ENCODE measurements around the gene OSGEP. TPM values are rescaled to one million over a fixed set of nuclear protein-coding genes. Genes with fewer than 3 reads are reported as not detected.

Gene OSGEP
- total and polyA plus RNA-seq, 2 experiments from 2014 or later, result 29.0 to 59.5 TPM

- Mint-ChIP-seq H3K36me3 (ENCODE audit: low read depth) (peaks cover 65% of the 10 kb centered on the region), H3K9me3 (no peaks in the 10 kb centered on the region), H3K27ac (0 out of 2 replicates have a peak overlapping the region, but pooled peaks have one; percentile 11), H3K4me3 (no peak overlapping the region), H3K27me3 (ENCODE audit: insufficient read depth, low read depth, poor library complexity) (peaks cover 14% of the 10 kb centered on the region), H3K4me1 (peaks cover 20% of the 10 kb centered on the region; the same call in 2 of the 3 replicates)
- Histone ChIP-seq H3K79me2 (replicated peaks; ENCODE audit: insufficient read depth) (peaks cover 40% of the 10 kb centered on the region), H3F3A (replicated peaks; ENCODE audit: low read depth) (peaks cover 18% of the 10 kb centered on the region; the same call in 1 of the 2 replicates), H3K27me3 (ENCODE audit: insufficient read depth) (no peaks in the 10 kb centered on the region), H4K20me1 (replicated peaks; ENCODE audit: insufficient read depth) (peaks cover 3% of the 10 kb centered on the region), H2AFZ (no peak overlapping the region), H3K4me2 (no peak overlapping the region), H3K4me1 (ENCODE audit: insufficient read depth) (peaks cover 19% of the 10 kb centered on the region), H3K4me3 (no peak overlapping the region), H3K36me3 (ENCODE audit: insufficient read depth) (peaks cover 45% of the 10 kb centered on the region), H3K9me2 (ENCODE audit: insufficient read depth) (no peaks in the 10 kb centered on the region), H3K27ac (ENCODE audit: low read depth) (peak overlapping the region; percentile 28; the same call in 1 of the 2 replicates)
- ATAC-seq, result no peak
- DNase-seq (ENCODE audit: low spot score), result no peak
- TF ChIP-seq ZNF114 (CRISPR knock-in tag; IDR thresholded peaks at IDR 0.05) (no peak), ZNF331 (CRISPR knock-in tag; IDR thresholded peaks at IDR 0.05; ENCODE audit: low read depth) (no peak), STAT1 (IDR thresholded peaks at IDR 0.05; ENCODE audit: unreplicated experiment) (no peak), EZH2phosphoT487 (IDR thresholded peaks at IDR 0.05; ENCODE audit: unreplicated experiment) (no peak), NANOG (IDR thresholded peaks at IDR 0.05; ENCODE audit: borderline replicate concordance) (no peak), ETS1 (IDR thresholded peaks at IDR 0.05) (no peak), POLR2AphosphoS5 (IDR thresholded peaks at IDR 0.05; ENCODE audit: low read depth) (no peak), JUNB (IDR thresholded peaks at IDR 0.05; ENCODE audit: unreplicated experiment) (no peak), EZH2 (IDR thresholded peaks at IDR 0.05; ENCODE audit: low read depth, unreplicated experiment) (no peak)
- TF ChIP-seq, protein P1, sequence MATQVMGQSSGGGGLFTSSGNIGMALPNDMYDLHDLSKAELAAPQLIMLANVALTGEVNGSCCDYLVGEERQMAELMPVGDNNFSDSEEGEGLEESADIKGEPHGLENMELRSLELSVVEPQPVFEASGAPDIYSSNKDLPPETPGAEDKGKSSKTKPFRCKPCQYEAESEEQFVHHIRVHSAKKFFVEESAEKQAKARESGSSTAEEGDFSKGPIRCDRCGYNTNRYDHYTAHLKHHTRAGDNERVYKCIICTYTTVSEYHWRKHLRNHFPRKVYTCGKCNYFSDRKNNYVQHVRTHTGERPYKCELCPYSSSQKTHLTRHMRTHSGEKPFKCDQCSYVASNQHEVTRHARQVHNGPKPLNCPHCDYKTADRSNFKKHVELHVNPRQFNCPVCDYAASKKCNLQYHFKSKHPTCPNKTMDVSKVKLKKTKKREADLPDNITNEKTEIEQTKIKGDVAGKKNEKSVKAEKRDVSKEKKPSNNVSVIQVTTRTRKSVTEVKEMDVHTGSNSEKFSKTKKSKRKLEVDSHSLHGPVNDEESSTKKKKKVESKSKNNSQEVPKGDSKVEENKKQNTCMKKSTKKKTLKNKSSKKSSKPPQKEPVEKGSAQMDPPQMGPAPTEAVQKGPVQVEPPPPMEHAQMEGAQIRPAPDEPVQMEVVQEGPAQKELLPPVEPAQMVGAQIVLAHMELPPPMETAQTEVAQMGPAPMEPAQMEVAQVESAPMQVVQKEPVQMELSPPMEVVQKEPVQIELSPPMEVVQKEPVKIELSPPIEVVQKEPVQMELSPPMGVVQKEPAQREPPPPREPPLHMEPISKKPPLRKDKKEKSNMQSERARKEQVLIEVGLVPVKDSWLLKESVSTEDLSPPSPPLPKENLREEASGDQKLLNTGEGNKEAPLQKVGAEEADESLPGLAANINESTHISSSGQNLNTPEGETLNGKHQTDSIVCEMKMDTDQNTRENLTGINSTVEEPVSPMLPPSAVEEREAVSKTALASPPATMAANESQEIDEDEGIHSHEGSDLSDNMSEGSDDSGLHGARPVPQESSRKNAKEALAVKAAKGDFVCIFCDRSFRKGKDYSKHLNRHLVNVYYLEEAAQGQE (IDR thresholded peaks at IDR 0.05; ENCODE audit: unreplicated experiment), result no peak
- TF ChIP-seq, protein P2, sequence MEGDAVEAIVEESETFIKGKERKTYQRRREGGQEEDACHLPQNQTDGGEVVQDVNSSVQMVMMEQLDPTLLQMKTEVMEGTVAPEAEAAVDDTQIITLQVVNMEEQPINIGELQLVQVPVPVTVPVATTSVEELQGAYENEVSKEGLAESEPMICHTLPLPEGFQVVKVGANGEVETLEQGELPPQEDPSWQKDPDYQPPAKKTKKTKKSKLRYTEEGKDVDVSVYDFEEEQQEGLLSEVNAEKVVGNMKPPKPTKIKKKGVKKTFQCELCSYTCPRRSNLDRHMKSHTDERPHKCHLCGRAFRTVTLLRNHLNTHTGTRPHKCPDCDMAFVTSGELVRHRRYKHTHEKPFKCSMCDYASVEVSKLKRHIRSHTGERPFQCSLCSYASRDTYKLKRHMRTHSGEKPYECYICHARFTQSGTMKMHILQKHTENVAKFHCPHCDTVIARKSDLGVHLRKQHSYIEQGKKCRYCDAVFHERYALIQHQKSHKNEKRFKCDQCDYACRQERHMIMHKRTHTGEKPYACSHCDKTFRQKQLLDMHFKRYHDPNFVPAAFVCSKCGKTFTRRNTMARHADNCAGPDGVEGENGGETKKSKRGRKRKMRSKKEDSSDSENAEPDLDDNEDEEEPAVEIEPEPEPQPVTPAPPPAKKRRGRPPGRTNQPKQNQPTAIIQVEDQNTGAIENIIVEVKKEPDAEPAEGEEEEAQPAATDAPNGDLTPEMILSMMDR (conservative IDR thresholded peaks at IDR 0.05; ENCODE audit: low read depth in 2 of 2), result no peak
- TF ChIP-seq, protein P3, sequence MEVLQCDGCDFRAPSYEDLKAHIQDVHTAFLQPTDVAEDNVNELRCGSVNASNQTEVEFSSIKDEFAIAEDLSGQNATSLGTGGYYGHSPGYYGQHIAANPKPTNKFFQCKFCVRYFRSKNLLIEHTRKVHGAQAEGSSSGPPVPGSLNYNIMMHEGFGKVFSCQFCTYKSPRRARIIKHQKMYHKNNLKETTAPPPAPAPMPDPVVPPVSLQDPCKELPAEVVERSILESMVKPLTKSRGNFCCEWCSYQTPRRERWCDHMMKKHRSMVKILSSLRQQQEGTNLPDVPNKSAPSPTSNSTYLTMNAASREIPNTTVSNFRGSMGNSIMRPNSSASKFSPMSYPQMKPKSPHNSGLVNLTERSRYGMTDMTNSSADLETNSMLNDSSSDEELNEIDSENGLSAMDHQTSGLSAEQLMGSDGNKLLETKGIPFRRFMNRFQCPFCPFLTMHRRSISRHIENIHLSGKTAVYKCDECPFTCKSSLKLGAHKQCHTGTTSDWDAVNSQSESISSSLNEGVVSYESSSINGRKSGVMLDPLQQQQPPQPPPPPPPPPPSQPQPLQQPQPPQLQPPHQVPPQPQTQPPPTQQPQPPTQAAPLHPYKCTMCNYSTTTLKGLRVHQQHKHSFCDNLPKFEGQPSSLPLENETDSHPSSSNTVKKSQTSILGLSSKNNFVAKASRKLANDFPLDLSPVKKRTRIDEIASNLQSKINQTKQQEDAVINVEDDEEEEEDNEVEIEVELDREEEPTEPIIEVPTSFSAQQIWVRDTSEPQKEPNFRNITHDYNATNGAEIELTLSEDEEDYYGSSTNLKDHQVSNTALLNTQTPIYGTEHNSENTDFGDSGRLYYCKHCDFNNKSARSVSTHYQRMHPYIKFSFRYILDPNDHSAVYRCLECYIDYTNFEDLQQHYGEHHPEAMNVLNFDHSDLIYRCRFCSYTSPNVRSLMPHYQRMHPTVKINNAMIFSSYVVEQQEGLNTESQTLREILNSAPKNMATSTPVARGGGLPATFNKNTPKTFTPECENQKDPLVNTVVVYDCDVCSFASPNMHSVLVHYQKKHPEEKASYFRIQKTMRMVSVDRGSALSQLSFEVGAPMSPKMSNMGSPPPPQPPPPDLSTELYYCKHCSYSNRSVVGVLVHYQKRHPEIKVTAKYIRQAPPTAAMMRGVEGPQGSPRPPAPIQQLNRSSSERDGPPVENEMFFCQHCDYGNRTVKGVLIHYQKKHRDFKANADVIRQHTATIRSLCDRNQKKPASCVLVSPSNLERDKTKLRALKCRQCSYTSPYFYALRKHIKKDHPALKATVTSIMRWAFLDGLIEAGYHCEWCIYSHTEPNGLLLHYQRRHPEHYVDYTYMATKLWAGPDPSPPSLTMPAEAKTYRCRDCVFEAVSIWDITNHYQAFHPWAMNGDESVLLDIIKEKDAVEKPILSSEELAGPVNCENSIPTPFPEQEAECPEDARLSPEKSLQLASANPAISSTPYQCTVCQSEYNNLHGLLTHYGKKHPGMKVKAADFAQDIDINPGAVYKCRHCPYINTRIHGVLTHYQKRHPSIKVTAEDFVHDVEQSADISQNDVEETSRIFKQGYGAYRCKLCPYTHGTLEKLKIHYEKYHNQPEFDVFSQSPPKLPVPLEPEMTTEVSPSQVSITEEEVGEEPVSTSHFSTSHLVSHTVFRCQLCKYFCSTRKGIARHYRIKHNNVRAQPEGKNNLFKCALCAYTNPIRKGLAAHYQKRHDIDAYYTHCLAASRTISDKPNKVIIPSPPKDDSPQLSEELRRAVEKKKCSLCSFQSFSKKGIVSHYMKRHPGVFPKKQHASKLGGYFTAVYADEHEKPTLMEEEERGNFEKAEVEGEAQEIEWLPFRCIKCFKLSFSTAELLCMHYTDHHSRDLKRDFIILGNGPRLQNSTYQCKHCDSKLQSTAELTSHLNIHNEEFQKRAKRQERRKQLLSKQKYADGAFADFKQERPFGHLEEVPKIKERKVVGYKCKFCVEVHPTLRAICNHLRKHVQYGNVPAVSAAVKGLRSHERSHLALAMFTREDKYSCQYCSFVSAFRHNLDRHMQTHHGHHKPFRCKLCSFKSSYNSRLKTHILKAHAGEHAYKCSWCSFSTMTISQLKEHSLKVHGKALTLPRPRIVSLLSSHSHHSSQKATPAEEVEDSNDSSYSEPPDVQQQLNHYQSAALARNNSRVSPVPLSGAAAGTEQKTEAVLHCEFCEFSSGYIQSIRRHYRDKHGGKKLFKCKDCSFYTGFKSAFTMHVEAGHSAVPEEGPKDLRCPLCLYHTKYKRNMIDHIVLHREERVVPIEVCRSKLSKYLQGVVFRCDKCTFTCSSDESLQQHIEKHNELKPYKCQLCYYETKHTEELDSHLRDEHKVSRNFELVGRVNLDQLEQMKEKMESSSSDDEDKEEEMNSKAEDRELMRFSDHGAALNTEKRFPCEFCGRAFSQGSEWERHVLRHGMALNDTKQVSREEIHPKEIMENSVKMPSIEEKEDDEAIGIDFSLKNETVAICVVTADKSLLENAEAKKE (CRISPR knock-in tag; IDR thresholded peaks at IDR 0.05), result no peak
Observed at GRCh38 chr14:20472536-20473169, 18.0 kb upstream of the OSGEP start.

Measured in GM23338 (cell line).